ENCODE measurements around the gene PEX10.

PEX10 gene

GRCh38 chr1:2354511-2355372, 57.6 kb downstream of the PEX10 start:
- FAIRE-seq (no peak), DNase-seq (ENCODE audit: insufficient read length, low spot score) (no peak)
- TF ChIP-seq CTCF (IDR thresholded peaks at IDR 0.05; ENCODE audit: insufficient read depth, missing control alignments) = no peak

All from D721Med (cell line).